Measurements from ENCODE around the gene BARD1.
"Not testable (repeated sequence)": the region's sequence is repeated elsewhere in the genome, so short reads cannot be mapped to it uniquely, and the experiment has no call there.

Gene BARD1

DNA sequence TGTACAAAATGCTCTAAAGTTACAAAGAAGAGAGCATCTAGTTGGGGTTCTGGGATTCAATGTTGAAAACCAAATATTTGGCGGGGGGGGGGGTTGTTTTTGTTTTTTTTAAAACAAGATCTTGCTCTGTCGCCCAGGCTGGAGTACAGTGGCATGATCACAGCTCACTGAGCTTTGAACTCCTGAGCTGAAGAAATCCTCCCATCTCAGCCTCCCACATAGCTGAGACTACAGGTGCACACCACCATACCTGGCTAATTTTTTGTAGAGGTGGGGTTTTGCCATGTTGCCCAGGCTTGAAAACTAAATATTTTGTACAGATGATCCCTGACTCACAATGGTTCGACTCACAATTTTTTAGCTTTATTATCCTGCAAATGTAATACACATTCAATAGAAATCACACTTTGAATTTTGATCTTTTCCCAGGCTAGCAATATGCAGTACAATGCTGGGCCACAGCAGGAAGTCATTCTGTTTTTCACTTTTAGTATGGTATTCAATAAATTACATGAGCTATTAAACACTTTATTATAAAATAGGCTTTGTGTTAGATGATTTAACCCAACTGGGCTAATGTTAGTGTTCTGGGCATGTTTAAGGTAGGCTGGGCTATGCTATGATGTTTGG is 7.6 kb downstream of the BARD1 start:
- TF ChIP-seq, protein P1, sequence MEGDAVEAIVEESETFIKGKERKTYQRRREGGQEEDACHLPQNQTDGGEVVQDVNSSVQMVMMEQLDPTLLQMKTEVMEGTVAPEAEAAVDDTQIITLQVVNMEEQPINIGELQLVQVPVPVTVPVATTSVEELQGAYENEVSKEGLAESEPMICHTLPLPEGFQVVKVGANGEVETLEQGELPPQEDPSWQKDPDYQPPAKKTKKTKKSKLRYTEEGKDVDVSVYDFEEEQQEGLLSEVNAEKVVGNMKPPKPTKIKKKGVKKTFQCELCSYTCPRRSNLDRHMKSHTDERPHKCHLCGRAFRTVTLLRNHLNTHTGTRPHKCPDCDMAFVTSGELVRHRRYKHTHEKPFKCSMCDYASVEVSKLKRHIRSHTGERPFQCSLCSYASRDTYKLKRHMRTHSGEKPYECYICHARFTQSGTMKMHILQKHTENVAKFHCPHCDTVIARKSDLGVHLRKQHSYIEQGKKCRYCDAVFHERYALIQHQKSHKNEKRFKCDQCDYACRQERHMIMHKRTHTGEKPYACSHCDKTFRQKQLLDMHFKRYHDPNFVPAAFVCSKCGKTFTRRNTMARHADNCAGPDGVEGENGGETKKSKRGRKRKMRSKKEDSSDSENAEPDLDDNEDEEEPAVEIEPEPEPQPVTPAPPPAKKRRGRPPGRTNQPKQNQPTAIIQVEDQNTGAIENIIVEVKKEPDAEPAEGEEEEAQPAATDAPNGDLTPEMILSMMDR (IDR thresholded peaks at IDR 0.05; ENCODE audit: control insufficient read depth, insufficient read depth, low read depth, low read length, missing control alignments) = no peak
- H3K4me3 ChIP-seq (ENCODE audit: control insufficient read depth, low read depth, low read length) = no peak overlapping the region
- DNase-seq (ENCODE audit: low read depth) = no peak

DNA sequence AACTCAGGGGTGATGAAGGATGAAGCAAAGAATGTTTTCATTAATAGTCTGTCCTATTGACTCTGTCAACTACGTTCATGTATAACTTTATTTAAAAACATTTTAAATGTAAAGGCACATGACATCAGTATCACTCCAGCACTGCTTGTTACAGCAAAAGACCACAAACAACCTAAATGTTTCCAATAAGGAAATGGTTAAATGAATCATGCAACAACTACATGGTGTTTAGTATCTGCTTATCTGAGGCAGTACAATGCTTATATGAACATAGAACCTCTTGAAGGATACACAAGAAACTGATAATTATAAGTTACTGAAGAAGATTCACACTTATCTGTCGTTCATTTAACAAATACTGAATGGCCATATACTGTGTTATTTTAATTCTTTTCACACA is 8.4 kb downstream of the BARD1 start:
- TF ChIP-seq, protein P1 (IDR thresholded peaks at IDR 0.05; ENCODE audit: control insufficient read depth, insufficient read depth, low read depth, low read length, missing control alignments) = no peak
- DNase-seq (ENCODE audit: low read depth) = no peak
- no peak overlapping the region for H3K4me3 ChIP-seq (ENCODE audit: control insufficient read depth, low read depth, low read length)

DNA sequence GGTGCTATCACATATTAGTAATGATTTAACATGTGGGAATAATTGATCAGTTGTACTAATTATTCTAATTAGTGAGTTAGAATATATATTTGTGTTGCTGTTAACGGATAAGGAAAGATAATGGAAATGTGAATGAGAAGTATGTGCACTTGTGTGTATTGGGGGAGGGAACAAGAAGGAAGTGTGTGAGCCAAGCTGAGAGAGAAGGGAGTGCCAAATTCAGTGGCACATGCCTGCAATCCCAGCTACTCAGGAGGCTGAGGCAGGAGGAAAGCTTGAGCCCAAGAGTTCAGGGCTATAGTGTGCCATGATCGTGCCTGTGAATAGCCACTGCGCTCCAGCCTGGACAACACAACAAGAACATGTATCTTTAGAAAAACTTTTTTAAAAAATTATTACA is 9.3 kb downstream of the BARD1 start:
- TF ChIP-seq, protein P1 (IDR thresholded peaks at IDR 0.05; ENCODE audit: control insufficient read depth, insufficient read depth, low read depth, low read length, missing control alignments) = no peak
- no peak for DNase-seq (ENCODE audit: low read depth)

DNA sequence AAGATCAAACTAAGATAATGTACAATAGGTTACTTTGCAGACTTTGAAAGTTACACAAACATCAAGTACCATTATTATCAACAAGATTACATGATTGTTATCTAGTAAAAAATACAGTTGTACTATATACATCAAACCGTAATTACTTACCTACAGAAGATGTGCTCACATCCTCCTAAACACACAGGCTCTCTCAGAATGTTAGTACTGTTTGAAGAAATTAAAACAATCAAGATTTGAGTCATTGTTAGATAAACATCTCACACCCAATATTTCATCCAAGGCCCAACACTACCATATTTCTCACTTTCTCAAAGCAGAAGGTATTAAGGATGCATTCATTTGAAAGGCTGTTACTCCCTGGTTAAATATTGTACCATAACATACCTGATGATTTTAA is 12.6 kb downstream of the BARD1 start:
- no peak for DNase-seq (ENCODE audit: low read depth)
- H3K4me3 ChIP-seq (ENCODE audit: control insufficient read depth, low read depth, low read length) = no peak overlapping the region
- TF ChIP-seq, protein P1 (IDR thresholded peaks at IDR 0.05; ENCODE audit: control insufficient read depth, insufficient read depth, low read depth, low read length, missing control alignments) = no peak

More for the DNA sequence above, 9.3 kb downstream of the BARD1 start:
- no peak overlapping the region for H3K4me3 ChIP-seq (ENCODE audit: control insufficient read depth, low read depth, low read length)

DNA sequence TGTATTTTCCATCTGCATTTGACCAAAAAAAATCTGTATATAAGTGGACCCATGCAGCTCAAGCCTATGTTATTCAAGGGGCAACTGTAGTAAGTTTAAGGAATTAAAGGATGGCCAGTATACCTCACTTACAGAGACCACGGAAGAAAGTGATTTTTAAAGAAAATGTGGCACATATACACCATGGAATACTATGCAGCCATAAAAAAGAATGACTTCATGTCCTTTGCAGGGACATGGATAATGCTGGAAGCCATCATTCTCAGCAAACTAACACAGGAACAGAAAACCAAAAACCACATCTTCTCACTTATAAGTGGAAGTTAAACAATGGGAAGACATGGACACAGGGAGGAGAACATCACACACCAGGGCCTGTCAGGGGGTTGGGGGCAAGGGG is 26.3 kb downstream of the BARD1 start:
- DNase-seq (ENCODE audit: low read depth); H3K4me3 ChIP-seq (ENCODE audit: control insufficient read depth, low read depth, low read length): not testable (repeated sequence)

DNA sequence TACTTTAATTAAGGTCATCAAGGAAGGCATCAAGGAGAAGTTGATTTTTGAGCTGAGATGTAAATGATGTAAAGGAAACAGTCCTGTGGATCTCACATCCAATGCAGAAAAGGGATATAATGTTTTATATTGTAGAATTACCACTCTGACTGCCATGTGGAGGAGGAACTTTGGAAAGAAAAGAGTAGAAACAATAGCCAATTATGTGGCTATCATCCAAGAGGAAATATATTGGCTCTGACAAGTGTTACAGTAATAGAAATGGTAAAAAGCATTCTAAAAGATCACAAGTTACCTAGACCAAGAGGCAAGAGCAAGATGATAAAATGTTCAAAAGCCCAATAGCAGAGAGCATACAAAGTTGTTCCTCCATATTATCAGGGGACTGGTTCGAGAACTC is 26.8 kb downstream of the BARD1 start:
- TF ChIP-seq, protein P1 (IDR thresholded peaks at IDR 0.05; ENCODE audit: control insufficient read depth, insufficient read depth, low read depth, low read length, missing control alignments) = no peak
- DNase-seq (ENCODE audit: low read depth) = no peak
- no peak overlapping the region for H3K4me3 ChIP-seq (ENCODE audit: control insufficient read depth, low read depth, low read length)

DNA sequence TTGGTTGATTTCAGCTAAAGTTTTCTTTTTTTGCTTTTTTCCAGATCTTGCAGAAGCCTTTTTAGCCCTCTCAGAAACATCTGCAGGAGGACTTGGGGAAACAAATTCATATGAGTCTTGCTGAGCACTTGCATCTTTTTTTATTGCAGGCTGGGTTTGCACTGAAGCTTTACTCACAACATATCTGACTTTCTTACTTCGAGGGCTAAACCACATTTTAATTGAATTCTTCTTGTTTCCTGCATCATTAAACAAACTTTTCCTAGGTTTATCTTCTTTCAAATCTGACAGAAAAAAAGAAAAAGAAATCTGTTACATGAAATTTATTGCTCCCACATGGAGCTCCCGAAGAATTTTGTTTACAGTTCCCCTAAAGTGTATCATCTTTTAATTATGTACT is 28.3 kb downstream of the BARD1 start:
- TF ChIP-seq, protein P1 (IDR thresholded peaks at IDR 0.05; ENCODE audit: control insufficient read depth, insufficient read depth, low read depth, low read length, missing control alignments) = no peak
- no peak overlapping the region for H3K4me3 ChIP-seq (ENCODE audit: control insufficient read depth, low read depth, low read length)
- DNase-seq (ENCODE audit: low read depth) = peak; percentile 14
